ENCODE results near the gene ERGIC3. TPM values are rescaled to one million over a fixed set of nuclear protein-coding genes. Genes with fewer than 3 reads are reported as not detected.

The ERGIC3 gene
- total and polyA plus RNA-seq, 10 of the 15 experiments (the other 5 are each of a cell fraction or from before 2014, with no cell fraction given): 90.4 to 210 (median 139) TPM

- no peak overlapping the region for H3K4me3 ChIP-seq
- intact Hi-C loops (cut with micrococcal nuclease; ENCODE audit: unreplicated experiment) (no loop called here), in situ Hi-C loops (cut with MboI) (no loop called here)
- no peak overlapping the region for H3K4me2 ChIP-seq (ENCODE audit: control insufficient read depth, insufficient read depth)
- no peak for FAIRE-seq
- H3K9ac ChIP-seq (ENCODE audit: control insufficient read depth, insufficient read depth, low read length): no peak overlapping the region
- H3K4me1 ChIP-seq (ENCODE audit: control insufficient read depth, insufficient read depth, low read length): peaks cover 2% of the 10 kb centered on the region
- TF ChIP-seq POLR2AphosphoS2 (IDR thresholded peaks at IDR 0.05; ENCODE audit: low read depth, low read length) (no peak), MYC (IDR thresholded peaks at IDR 0.05; ENCODE audit: insufficient read depth, insufficient read length, insufficient replicate concordance, low read length, severe bottlenecking) (no peak), IRF4 (IDR thresholded peaks at IDR 0.05; ENCODE audit: low read depth, low read length) (no peak), KLF5 (IDR thresholded peaks at IDR 0.05; ENCODE audit: partially characterized antibody) (no peak), BMI1 (IDR thresholded peaks at IDR 0.05; ENCODE audit: borderline replicate concordance) (no peak), ASH2L (IDR thresholded peaks at IDR 0.05; ENCODE audit: borderline replicate concordance, low read depth) (no peak), MEF2A (IDR thresholded peaks at IDR 0.05; ENCODE audit: insufficient read depth, low read depth, low read length) (no peak), BCLAF1 (IDR thresholded peaks at IDR 0.05) (no peak), YBX1 (IDR thresholded peaks at IDR 0.05) (no peak), ZNF384 (IDR thresholded peaks at IDR 0.05; ENCODE audit: borderline replicate concordance, low read depth, low read length) (no peak), RAD21 (IDR thresholded peaks at IDR 0.05; ENCODE audit: insufficient read depth, low read depth, low read length) (no peak), ZBTB11 (CRISPR knock-in tag; IDR thresholded peaks at IDR 0.05) (no peak), HCFC1 (IDR thresholded peaks at IDR 0.05; ENCODE audit: low read length) (no peak), WRNIP1 (IDR thresholded peaks at IDR 0.05; ENCODE audit: borderline replicate concordance, low read depth, low read length) (no peak), ZNF274 (IDR thresholded peaks at IDR 0.05; ENCODE audit: insufficient read depth, insufficient read length) (no peak)
- POLR2A ChIA-PET: no interaction called here
- H3K79me2 ChIP-seq (ENCODE audit: control insufficient read depth, insufficient read depth, low read length): no peaks in the 10 kb centered on the region
- RAD21 ChIA-PET (ENCODE audit: unreplicated experiment): no interaction called here
- H3K27me3 ChIP-seq (replicated peaks in 1 of 2; ENCODE audit: control insufficient read depth in 2 of 2, insufficient read depth in 2 of 2, low read length in 1 of 2): peaks cover 4 to 7% of the 10 kb centered on the region in 2 experiments; a peak in 3 of 4 replicates
- no peak for ATAC-seq
- no peak overlapping the region for H2AFZ ChIP-seq (ENCODE audit: control insufficient read depth, low read depth, low read length)
- H4K20me1 ChIP-seq (ENCODE audit: control insufficient read depth, insufficient read depth): no peaks in the 10 kb centered on the region
- CTCF ChIA-PET: interaction anchor here (0.9 kb wide), 1 partner anchor 347 kb away, joined by 3 read pairs; no protein-coding TSS in a partner anchor
- no peak for DNase-seq (ENCODE audit: low read depth, low spot score)
- H3K9me3 ChIP-seq (replicated peaks; ENCODE audit: control insufficient read depth, insufficient read depth, low read length): no peaks in the 10 kb centered on the region
- no peak overlapping the region for H3K27ac ChIP-seq (ENCODE audit: control insufficient read depth, insufficient read depth)
- H3K36me3 ChIP-seq (ENCODE audit: control insufficient read depth in 2 of 2, insufficient read depth in 2 of 2, low read length in 1 of 2): no peaks in the 10 kb centered on the region
- no TSS peak for BruUV-seq (replicated peaks)
- WGBS (ENCODE audit: insufficient coverage, insufficient replicate concordance, low lambda C conversion rate, missing lambda C conversion rate): 41% methylated on average over 7 of the region's 7 CpGs
- SMC1A ChIA-PET (ENCODE audit: uncharacterized antibody, unreplicated experiment): no interaction called here
Measured at GRCh38 chr20:35595901-35596300, 54.0 kb downstream of the ERGIC3 start.

All from GM12878 (cell line).